Measurements from ENCODE around the gene EHMT1. TPM values are rescaled to one million over a fixed set of nuclear protein-coding genes. Genes with fewer than 3 reads are reported as not detected.
A peak's percentile ranks its signal among the peaks of the same experiment; 100 is the strongest.

Gene EHMT1
- total and polyA plus RNA-seq, 2 experiments from 2014 or later: 46.0 to 47.7 TPM

DNA sequence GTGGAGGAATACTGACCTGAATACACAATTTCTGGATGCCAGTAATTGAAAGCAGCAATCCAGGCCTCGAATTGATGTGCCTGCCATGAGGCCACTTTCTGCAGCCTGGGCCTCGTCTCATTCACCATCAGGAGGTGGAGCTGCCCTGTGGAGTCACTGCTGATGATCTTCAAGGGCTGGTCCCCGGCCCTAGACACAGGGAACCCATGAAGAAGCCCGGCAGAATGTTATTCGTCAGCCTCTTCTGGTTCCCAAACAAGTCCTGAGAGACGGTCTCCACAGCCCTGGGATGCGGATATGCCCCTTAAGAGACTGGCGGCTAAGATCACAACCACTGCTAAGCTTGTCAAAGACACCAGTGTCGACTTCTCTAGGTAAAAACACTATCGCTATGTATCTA is 44.6 kb upstream of the EHMT1 start:
- Histone ChIP-seq H3K9me2 (replicated peaks; ENCODE audit: insufficient read depth) (no peaks in the 10 kb centered on the region), H3K4me3 (no peak overlapping the region), H3K4me1 (ENCODE audit: insufficient read depth) (peaks cover 13% of the 10 kb centered on the region), H2AFZ (no peak overlapping the region), H3K27me3 (no peaks in the 10 kb centered on the region), H3K79me2 (peaks cover 35% of the 10 kb centered on the region), H4K20me1 (ENCODE audit: insufficient read depth, poor library complexity, severe bottlenecking) (no peaks in the 10 kb centered on the region), H3K9me3 (ENCODE audit: low read depth) (no peaks in the 10 kb centered on the region), H3K4me2 (no peak overlapping the region), H3K27ac (no peak overlapping the region), H3K36me3 (replicated peaks; ENCODE audit: insufficient read depth, low read depth) (no peaks in the 10 kb centered on the region)
- no peak for DNase-seq (ENCODE audit: low spot score)
- no peak for TF ChIP-seq EZH2phosphoT487 (IDR thresholded peaks at IDR 0.05; ENCODE audit: low read depth, severe bottlenecking, unreplicated experiment)
- TF ChIP-seq, protein P1, sequence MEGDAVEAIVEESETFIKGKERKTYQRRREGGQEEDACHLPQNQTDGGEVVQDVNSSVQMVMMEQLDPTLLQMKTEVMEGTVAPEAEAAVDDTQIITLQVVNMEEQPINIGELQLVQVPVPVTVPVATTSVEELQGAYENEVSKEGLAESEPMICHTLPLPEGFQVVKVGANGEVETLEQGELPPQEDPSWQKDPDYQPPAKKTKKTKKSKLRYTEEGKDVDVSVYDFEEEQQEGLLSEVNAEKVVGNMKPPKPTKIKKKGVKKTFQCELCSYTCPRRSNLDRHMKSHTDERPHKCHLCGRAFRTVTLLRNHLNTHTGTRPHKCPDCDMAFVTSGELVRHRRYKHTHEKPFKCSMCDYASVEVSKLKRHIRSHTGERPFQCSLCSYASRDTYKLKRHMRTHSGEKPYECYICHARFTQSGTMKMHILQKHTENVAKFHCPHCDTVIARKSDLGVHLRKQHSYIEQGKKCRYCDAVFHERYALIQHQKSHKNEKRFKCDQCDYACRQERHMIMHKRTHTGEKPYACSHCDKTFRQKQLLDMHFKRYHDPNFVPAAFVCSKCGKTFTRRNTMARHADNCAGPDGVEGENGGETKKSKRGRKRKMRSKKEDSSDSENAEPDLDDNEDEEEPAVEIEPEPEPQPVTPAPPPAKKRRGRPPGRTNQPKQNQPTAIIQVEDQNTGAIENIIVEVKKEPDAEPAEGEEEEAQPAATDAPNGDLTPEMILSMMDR (IDR thresholded peaks at IDR 0.05; ENCODE audit: poor library complexity): no peak
- no peak for TF ChIP-seq EZH2 (IDR thresholded peaks at IDR 0.05; ENCODE audit: borderline replicate concordance)
- WGBS (ENCODE audit: low lambda C conversion rate, missing lambda C conversion rate): 96% methylated on average over 10 of the region's 10 CpGs

DNA sequence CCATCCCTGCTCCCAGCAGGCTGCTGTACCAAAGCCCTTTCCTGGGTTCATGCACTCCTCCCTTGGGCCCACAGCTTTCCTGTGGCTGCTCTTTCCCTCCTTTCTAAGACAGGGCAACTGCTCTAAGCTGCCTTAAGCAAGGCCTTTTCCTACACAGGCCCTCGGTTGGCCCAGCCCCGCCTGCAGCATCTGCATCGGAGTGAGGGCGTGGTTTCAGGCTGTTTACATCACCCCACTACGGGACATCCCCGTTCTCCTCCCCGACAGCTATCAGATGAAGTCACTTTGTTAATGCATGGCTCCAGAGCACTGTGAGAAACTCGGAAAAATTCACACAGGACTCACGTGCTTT is 43.5 kb upstream of the EHMT1 start:
- no peak for DNase-seq (ENCODE audit: low spot score)
- WGBS (ENCODE audit: low lambda C conversion rate, missing lambda C conversion rate): 92% methylated on average over 9 of the region's 9 CpGs
- no peaks in the 10 kb centered on the region for H4K20me1 ChIP-seq (ENCODE audit: insufficient read depth, poor library complexity, severe bottlenecking)
- no peaks in the 10 kb centered on the region for H3K27me3 ChIP-seq
- H3K4me1 ChIP-seq (ENCODE audit: insufficient read depth): peaks cover 15% of the 10 kb centered on the region
- TF ChIP-seq EZH2phosphoT487 (IDR thresholded peaks at IDR 0.05; ENCODE audit: low read depth, severe bottlenecking, unreplicated experiment) (no peak), EZH2 (IDR thresholded peaks at IDR 0.05; ENCODE audit: borderline replicate concordance) (no peak)
- H3K4me2 ChIP-seq: no peak overlapping the region
- no peak overlapping the region for H3K4me3 ChIP-seq
- no peaks in the 10 kb centered on the region for H3K9me2 ChIP-seq (replicated peaks; ENCODE audit: insufficient read depth)
- H3K9me3 ChIP-seq (ENCODE audit: low read depth): no peaks in the 10 kb centered on the region
- H3K27ac ChIP-seq: no peak overlapping the region
- H3K79me2 ChIP-seq: peaks cover 35% of the 10 kb centered on the region
- H3K36me3 ChIP-seq (replicated peaks; ENCODE audit: insufficient read depth, low read depth): no peaks in the 10 kb centered on the region
- H2AFZ ChIP-seq: no peak overlapping the region

DNA sequence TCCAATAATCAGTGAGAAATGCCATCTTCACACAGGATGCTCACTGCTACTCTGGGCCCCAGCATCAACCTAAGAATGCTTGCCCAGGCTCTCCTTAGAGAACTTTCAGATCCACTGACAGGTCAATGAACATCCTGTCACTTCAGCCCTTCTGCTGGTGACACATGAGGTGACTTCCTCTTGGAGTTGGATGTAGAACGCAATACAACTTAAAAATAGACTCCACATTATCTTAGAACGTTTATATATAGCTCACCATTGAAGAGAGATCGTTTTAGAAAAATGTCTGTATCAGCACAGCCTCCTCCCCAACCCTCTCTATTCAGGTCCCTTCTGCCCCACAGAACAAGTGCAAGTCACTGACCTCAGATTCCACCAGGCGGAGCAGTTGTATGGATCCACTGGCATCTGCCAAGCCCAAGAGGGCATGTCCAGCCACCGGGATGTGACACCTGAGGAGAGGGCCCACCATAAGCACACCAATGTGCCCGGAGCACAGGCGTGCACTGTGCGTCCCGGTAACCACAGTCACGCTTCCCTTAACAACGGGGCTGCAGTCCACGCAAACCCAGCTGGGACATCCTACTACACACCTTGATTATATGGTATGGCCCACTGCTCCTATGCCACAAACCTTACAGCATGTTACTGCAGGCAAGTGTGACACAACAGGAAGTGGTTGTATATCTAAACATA is 42.9 kb upstream of the EHMT1 start:
- Histone ChIP-seq H3K4me3 (no peak overlapping the region), H2AFZ (no peak overlapping the region), H3K4me1 (ENCODE audit: insufficient read depth) (peaks cover 15% of the 10 kb centered on the region), H3K9me3 (ENCODE audit: low read depth) (no peaks in the 10 kb centered on the region), H3K27ac (no peak overlapping the region), H3K79me2 (peaks cover 35% of the 10 kb centered on the region), H3K27me3 (no peaks in the 10 kb centered on the region), H3K4me2 (no peak overlapping the region), H4K20me1 (ENCODE audit: insufficient read depth, poor library complexity, severe bottlenecking) (no peaks in the 10 kb centered on the region), H3K36me3 (replicated peaks; ENCODE audit: insufficient read depth, low read depth) (no peaks in the 10 kb centered on the region), H3K9me2 (replicated peaks; ENCODE audit: insufficient read depth) (no peaks in the 10 kb centered on the region)
- TF ChIP-seq EZH2phosphoT487 (IDR thresholded peaks at IDR 0.05; ENCODE audit: low read depth, severe bottlenecking, unreplicated experiment): no peak
- TF ChIP-seq EZH2 (IDR thresholded peaks at IDR 0.05; ENCODE audit: borderline replicate concordance): no peak
- TF ChIP-seq, protein P1 (IDR thresholded peaks at IDR 0.05; ENCODE audit: poor library complexity): no peak
- WGBS (ENCODE audit: low lambda C conversion rate, missing lambda C conversion rate): 95% methylated on average over 12 of the region's 12 CpGs
- DNase-seq (ENCODE audit: low spot score): no peak

DNA sequence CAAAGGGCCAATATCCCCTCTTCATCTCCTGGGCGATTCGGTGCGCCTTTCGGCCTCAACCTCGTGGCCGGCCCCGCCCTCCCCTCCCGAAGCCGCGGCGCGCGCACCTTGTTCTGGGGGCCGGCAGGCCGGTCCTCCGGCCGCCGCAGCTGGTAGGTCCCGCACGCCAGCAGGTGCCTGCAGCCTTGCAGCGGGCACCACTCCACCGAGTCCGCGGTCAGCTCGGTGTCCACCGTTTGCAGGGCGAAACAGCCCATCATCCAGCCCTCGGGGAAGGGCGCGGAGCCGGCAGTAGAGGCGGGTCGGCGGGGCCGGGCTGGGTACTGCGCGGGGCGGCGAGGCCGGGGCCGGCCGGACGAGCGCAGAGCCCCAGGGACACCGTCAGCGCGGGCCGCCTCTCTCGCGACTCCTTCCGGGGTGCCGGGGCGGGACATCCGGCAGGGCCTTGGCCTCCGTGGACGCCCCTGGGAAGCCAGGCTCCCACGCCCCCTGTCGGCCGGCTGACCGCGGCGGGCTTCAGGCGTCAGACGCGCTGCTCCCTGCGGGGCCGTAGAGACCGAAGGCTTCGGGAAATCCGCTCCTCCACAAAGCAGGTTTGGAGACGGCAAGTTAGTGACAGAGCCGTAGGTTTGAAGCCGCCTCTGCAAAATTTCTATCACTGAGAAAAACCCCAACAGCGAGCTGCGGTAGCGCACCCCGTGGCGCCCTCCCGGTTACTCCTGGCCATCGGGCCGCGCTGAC is 40.1 kb upstream of the EHMT1 start, which contains the start of gene DPH7:
DPH7 (minus strand) TSS at position 408 of the 741 bp plus-strand sequence; CDS start at position 260, 148 bp downstream.
- TF ChIP-seq EZH2 (IDR thresholded peaks at IDR 0.05; ENCODE audit: borderline replicate concordance) (no peak), EZH2phosphoT487 (IDR thresholded peaks at IDR 0.05; ENCODE audit: low read depth, severe bottlenecking, unreplicated experiment) (no peak)
- TF ChIP-seq, protein P1 (IDR thresholded peaks at IDR 0.05; ENCODE audit: poor library complexity): peak; percentile 98
- H3K79me2 ChIP-seq: peaks cover 32% of the 10 kb centered on the region
- no peaks in the 10 kb centered on the region for H3K9me2 ChIP-seq (replicated peaks; ENCODE audit: insufficient read depth)
- peak; percentile 97 for DNase-seq (ENCODE audit: low spot score)
- peak within 1 kb of the TSS; percentile 84 for H3K27ac ChIP-seq
- no peaks in the 10 kb centered on the region for H3K9me3 ChIP-seq (ENCODE audit: low read depth)
- no peaks in the 10 kb centered on the region for H3K36me3 ChIP-seq (replicated peaks; ENCODE audit: insufficient read depth, low read depth)
- peak within 1 kb of the TSS; percentile 87 for H2AFZ ChIP-seq
- H4K20me1 ChIP-seq (ENCODE audit: insufficient read depth, poor library complexity, severe bottlenecking): no peaks in the 10 kb centered on the region
- peak within 1 kb of the TSS; percentile 81 for H3K4me2 ChIP-seq
- H3K27me3 ChIP-seq: no peaks in the 10 kb centered on the region
- peaks cover 15% of the 10 kb centered on the region for H3K4me1 ChIP-seq (ENCODE audit: insufficient read depth)
- WGBS (ENCODE audit: low lambda C conversion rate, missing lambda C conversion rate): 7% methylated on average over 53 of the region's 82 CpGs
- H3K4me3 ChIP-seq: peak within 1 kb of the TSS; percentile 91
